ENCODE data around the gene CCL26. TPM values are rescaled to one million over a fixed set of nuclear protein-coding genes. Genes with fewer than 3 reads are reported as not detected.
"Not testable (repeated sequence)": the region's sequence is repeated elsewhere in the genome, so short reads cannot be mapped to it uniquely, and the experiment has no call there.

The CCL26 gene
- total and polyA plus RNA-seq, 2 of the 4 experiments (the other 2 are of a cell fraction) = not detected

- peaks cover 3% of the 10 kb centered on the region; the same call in 1 of the 2 replicates for H3K4me1 ChIP-seq (ENCODE audit: control insufficient read depth, insufficient read depth, low read length)
- H4K91ac ChIP-seq (ENCODE audit: insufficient read depth, low read depth, low read length) = no peak overlapping the region
- no peak overlapping the region for H3K4me3 ChIP-seq (ENCODE audit: insufficient read depth, low read depth, low read length)
- H3K18ac ChIP-seq (ENCODE audit: low read depth, low read length) = no peak overlapping the region
- H2AFZ ChIP-seq (replicated peaks; ENCODE audit: low read length, poor library complexity) = no peak overlapping the region
- no peaks in the 10 kb centered on the region for H3K9me1 ChIP-seq (ENCODE audit: insufficient read depth, low read length)
- H3K36me3 ChIP-seq (ENCODE audit: control insufficient read depth, insufficient read depth, low read length) = no peaks in the 10 kb centered on the region
- no peaks in the 10 kb centered on the region for H3K79me1 ChIP-seq (ENCODE audit: low read depth in 1 of 2, low read length in 2 of 2)
- H3K27me3 ChIP-seq (ENCODE audit: control insufficient read depth, insufficient read depth, low read length) = peaks cover 24% of the 10 kb centered on the region
- POLR2A ChIA-PET (ENCODE audit: unreplicated experiment) = no interaction called here
- no peak overlapping the region for H2AK9ac ChIP-seq (replicated peaks; ENCODE audit: low read depth, low read length, poor library complexity)
- DNase-seq (peak; percentile 89), ATAC-seq (ENCODE audit: low read depth) (peak; percentile 50)
- no peak overlapping the region for H3K56ac ChIP-seq (ENCODE audit: extremely low read depth, insufficient read depth, low read length)
- H3K14ac ChIP-seq (replicated peaks; ENCODE audit: low read depth, low read length) = no peak overlapping the region
- no peak overlapping the region for H3K27ac ChIP-seq (ENCODE audit: insufficient read depth, low read length)
- no peak overlapping the region for H2BK15ac ChIP-seq (ENCODE audit: low read depth, low read length)
- no peak overlapping the region for H2AK5ac ChIP-seq (ENCODE audit: low read depth, low read length)
- no TSS peak for BruUV-seq (replicated peaks)
- TF ChIP-seq RCOR1 (IDR thresholded peaks at IDR 0.05; ENCODE audit: insufficient replicate concordance, low read length) (peak; percentile 30), CHD1 (IDR thresholded peaks at IDR 0.05; ENCODE audit: low read depth, low read length) (no peak), CTCF (conservative IDR thresholded peaks at IDR 0.05; ENCODE audit: low read depth, low read length) (peak; percentile 29), FOS (IDR thresholded peaks at IDR 0.05; ENCODE audit: low read depth, low read length) (peak; percentile 56; the same call in 1 of the 2 replicates), RAD21 (IDR thresholded peaks at IDR 0.05; ENCODE audit: low read length) (peak; percentile 27; the same call in 1 of the 2 replicates)
- no peaks in the 10 kb centered on the region for H3K9me3 ChIP-seq (ENCODE audit: control insufficient read depth, insufficient read depth, low read length)
- 85% methylated on average over 4 of the region's 12 CpGs; no CpG with 5 or more reads in 1 of the 2 experiments for WGBS, 2 experiments (ENCODE audit: extremely low coverage in 2 of 2, insufficient read length in 1 of 2)
- CTCF ChIA-PET = no interaction called here
- H2BK20ac ChIP-seq (ENCODE audit: low read depth, low read length) = no peak overlapping the region
- no peak overlapping the region for H3K23ac ChIP-seq (ENCODE audit: low read depth, low read length)
- no peaks in the 10 kb centered on the region for H4K20me1 ChIP-seq (ENCODE audit: insufficient read depth, low read length)
- intact Hi-C loops (cut with micrococcal nuclease) (loop anchor here (5.0 kb wide), 1 partner anchor 236 kb away; no protein-coding TSS in a partner anchor), dilution Hi-C loops (cut with HindIII; ENCODE audit: low sequenced_read_pairs, unreplicated experiment) (no loop called here), in situ Hi-C loops (cut with MboI; ENCODE audit: low sequenced_read_pairs) (no loop called here)
- H4K8ac ChIP-seq (ENCODE audit: low read depth in 2 of 2, low read length in 2 of 2) = no peak overlapping the region
- no peak overlapping the region for H3K4me2 ChIP-seq (ENCODE audit: low read depth, low read length)
- no peak overlapping the region for H2BK5ac ChIP-seq (ENCODE audit: low read depth, low read length, poor library complexity, severe bottlenecking)
- no peak overlapping the region for H2BK120ac ChIP-seq (ENCODE audit: low read depth, low read length)
- H4K5ac ChIP-seq (ENCODE audit: low read depth, low read length) = no peak overlapping the region
- no peak overlapping the region for H3K4ac ChIP-seq (ENCODE audit: low read depth, low read length)
- no peak overlapping the region for H3K9ac ChIP-seq (ENCODE audit: low read depth, low read length)
Observed at GRCh38 chr7:75776295-75776971, 4.4 kb upstream of the CCL26 start.

GRCh38 chr7:75773958-75774357 is 1.9 kb upstream of the CCL26 start:
- H3K9me1 ChIP-seq (ENCODE audit: insufficient read depth, low read length); H3K9me3 ChIP-seq (ENCODE audit: control insufficient read depth, insufficient read depth, low read length); intact Hi-C loops (cut with micrococcal nuclease); H3K36me3 ChIP-seq (ENCODE audit: control insufficient read depth, insufficient read depth, low read length); ATAC-seq (ENCODE audit: low read depth); DNase-seq; H2BK15ac ChIP-seq (ENCODE audit: low read depth, low read length); H3K23ac ChIP-seq (ENCODE audit: low read depth, low read length); H3K14ac ChIP-seq (replicated peaks; ENCODE audit: low read depth, low read length); H2BK5ac ChIP-seq (ENCODE audit: low read depth, low read length, poor library complexity, severe bottlenecking); H3K27ac ChIP-seq (ENCODE audit: insufficient read depth, low read length); H3K4me3 ChIP-seq (ENCODE audit: insufficient read depth, low read depth, low read length); BruUV-seq (replicated peaks); H4K8ac ChIP-seq (ENCODE audit: low read depth in 2 of 2, low read length in 2 of 2); H2BK120ac ChIP-seq (ENCODE audit: low read depth, low read length); H3K4ac ChIP-seq (ENCODE audit: low read depth, low read length); H3K4me2 ChIP-seq (ENCODE audit: low read depth, low read length); H4K91ac ChIP-seq (ENCODE audit: insufficient read depth, low read depth, low read length); H3K4me1 ChIP-seq (ENCODE audit: control insufficient read depth, insufficient read depth, low read length); CTCF ChIA-PET; H2AK9ac ChIP-seq (replicated peaks; ENCODE audit: low read depth, low read length, poor library complexity); POLR2A ChIA-PET (ENCODE audit: unreplicated experiment); H2BK20ac ChIP-seq (ENCODE audit: low read depth, low read length); H2AFZ ChIP-seq (replicated peaks; ENCODE audit: low read length, poor library complexity); H3K9ac ChIP-seq (ENCODE audit: low read depth, low read length); H3K79me1 ChIP-seq (ENCODE audit: low read depth in 1 of 2, low read length in 2 of 2); H3K56ac ChIP-seq (ENCODE audit: extremely low read depth, insufficient read depth, low read length); H2AK5ac ChIP-seq (ENCODE audit: low read depth, low read length); H3K18ac ChIP-seq (ENCODE audit: low read depth, low read length); H4K5ac ChIP-seq (ENCODE audit: low read depth, low read length); dilution Hi-C loops (cut with HindIII; ENCODE audit: low sequenced_read_pairs, unreplicated experiment); in situ Hi-C loops (cut with MboI; ENCODE audit: low sequenced_read_pairs); H4K20me1 ChIP-seq (ENCODE audit: insufficient read depth, low read length): not testable (repeated sequence)
- H3K27me3 ChIP-seq (ENCODE audit: control insufficient read depth, insufficient read depth, low read length) = peaks cover 11% of the 10 kb centered on the region
- no CpG with 5 or more reads among the region's 6 CpGs for WGBS, 2 experiments (ENCODE audit: extremely low coverage in 2 of 2, insufficient read length in 1 of 2)
